ENCODE measurements around the gene MRPL47. TPM values are rescaled to one million over a fixed set of nuclear protein-coding genes. Genes with fewer than 3 reads are reported as not detected.

Gene MRPL47
- total RNA-seq, 1 donor from 2014 or later, result 47.9 TPM

GRCh38 chr3:179558742-179559364 is 45.6 kb downstream of the MRPL47 start:
- Mint-ChIP-seq H3K27ac (no peak overlapping the region), H3K9me3 (no peaks in the 10 kb centered on the region), H3K36me3 (no peaks in the 10 kb centered on the region), H3K27me3 (no peaks in the 10 kb centered on the region), H3K4me1 (ENCODE audit: unreplicated experiment) (peaks cover 14% of the 10 kb centered on the region), H3K4me3 (no peak overlapping the region)
- TF ChIP-seq, protein P1, sequence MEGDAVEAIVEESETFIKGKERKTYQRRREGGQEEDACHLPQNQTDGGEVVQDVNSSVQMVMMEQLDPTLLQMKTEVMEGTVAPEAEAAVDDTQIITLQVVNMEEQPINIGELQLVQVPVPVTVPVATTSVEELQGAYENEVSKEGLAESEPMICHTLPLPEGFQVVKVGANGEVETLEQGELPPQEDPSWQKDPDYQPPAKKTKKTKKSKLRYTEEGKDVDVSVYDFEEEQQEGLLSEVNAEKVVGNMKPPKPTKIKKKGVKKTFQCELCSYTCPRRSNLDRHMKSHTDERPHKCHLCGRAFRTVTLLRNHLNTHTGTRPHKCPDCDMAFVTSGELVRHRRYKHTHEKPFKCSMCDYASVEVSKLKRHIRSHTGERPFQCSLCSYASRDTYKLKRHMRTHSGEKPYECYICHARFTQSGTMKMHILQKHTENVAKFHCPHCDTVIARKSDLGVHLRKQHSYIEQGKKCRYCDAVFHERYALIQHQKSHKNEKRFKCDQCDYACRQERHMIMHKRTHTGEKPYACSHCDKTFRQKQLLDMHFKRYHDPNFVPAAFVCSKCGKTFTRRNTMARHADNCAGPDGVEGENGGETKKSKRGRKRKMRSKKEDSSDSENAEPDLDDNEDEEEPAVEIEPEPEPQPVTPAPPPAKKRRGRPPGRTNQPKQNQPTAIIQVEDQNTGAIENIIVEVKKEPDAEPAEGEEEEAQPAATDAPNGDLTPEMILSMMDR (conservative IDR thresholded peaks at IDR 0.05), result peak; percentile 89
- DNase-seq (ENCODE audit: extremely low spot score, unreplicated experiment), result no peak

GRCh38 chr3:179551349-179552105 is 52.9 kb downstream of the MRPL47 start:
- H3K36me3 Mint-ChIP-seq, result no peaks in the 10 kb centered on the region
- no peaks in the 10 kb centered on the region for H3K4me1 Mint-ChIP-seq (ENCODE audit: unreplicated experiment)
- H3K9me3 Mint-ChIP-seq, result no peaks in the 10 kb centered on the region
- no peak overlapping the region for H3K27ac Mint-ChIP-seq
- TF ChIP-seq, protein P1 (conservative IDR thresholded peaks at IDR 0.05), result no peak
- no peak for DNase-seq (ENCODE audit: extremely low spot score, unreplicated experiment)
- no peaks in the 10 kb centered on the region for H3K27me3 Mint-ChIP-seq
- H3K4me3 Mint-ChIP-seq, result no peak overlapping the region

GRCh38 chr3:179546814-179547241 is 57.6 kb downstream of the MRPL47 start:
- DNase-seq (ENCODE audit: extremely low spot score, unreplicated experiment), result no peak
- no peaks in the 10 kb centered on the region for H3K36me3 Mint-ChIP-seq
- no peaks in the 10 kb centered on the region for H3K27me3 Mint-ChIP-seq
- H3K4me1 Mint-ChIP-seq (ENCODE audit: unreplicated experiment), result no peaks in the 10 kb centered on the region
- no peaks in the 10 kb centered on the region for H3K9me3 Mint-ChIP-seq
- H3K4me3 Mint-ChIP-seq, result no peak overlapping the region
- no peak overlapping the region for H3K27ac Mint-ChIP-seq
- TF ChIP-seq, protein P1 (conservative IDR thresholded peaks at IDR 0.05), result no peak

DNA sequence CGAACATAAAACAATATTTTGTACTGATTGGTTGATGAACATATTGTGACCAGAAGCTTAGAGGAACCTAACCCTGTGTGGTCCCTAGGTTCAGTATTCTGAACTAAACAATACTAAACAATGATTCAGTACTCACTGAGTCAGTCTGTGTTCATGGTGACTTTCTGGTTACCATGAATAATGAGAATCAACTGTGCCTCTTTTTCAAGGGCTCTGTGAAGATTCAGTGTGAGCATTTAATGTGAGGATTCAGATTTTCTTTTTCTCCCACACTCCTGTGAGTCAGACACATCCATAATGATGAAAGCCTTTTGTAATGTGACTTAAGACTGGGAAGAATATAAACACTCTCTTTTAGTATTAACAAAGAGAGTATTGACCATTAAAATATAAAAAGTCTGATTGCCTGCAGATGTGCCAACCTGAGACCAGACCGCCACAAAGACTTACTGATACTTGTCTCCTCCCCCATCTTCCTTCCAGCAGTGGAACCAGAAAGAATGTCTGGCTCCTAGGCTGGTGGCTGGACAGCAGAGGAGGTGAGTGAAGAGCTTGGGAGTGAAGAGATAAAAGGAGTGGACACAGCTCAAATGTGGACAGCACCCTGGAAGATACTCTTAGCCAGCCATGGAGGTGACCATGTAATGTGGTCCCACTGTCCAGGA is 59.3 kb downstream of the MRPL47 start:
- TF ChIP-seq, protein P1 (conservative IDR thresholded peaks at IDR 0.05), result no peak
- no peak overlapping the region for H3K27ac Mint-ChIP-seq
- H3K36me3 Mint-ChIP-seq, result no peaks in the 10 kb centered on the region
- H3K4me1 Mint-ChIP-seq (ENCODE audit: unreplicated experiment), result no peaks in the 10 kb centered on the region
- no peak for DNase-seq (ENCODE audit: extremely low spot score, unreplicated experiment)
- H3K9me3 Mint-ChIP-seq, result no peaks in the 10 kb centered on the region
- no peaks in the 10 kb centered on the region for H3K27me3 Mint-ChIP-seq
- no peak overlapping the region for H3K4me3 Mint-ChIP-seq

GRCh38 chr3:179542375-179542774 is 62.1 kb downstream of the MRPL47 start:
- TF ChIP-seq, protein P1 (conservative IDR thresholded peaks at IDR 0.05), result no peak
- no peak overlapping the region for H3K4me3 Mint-ChIP-seq
- no peaks in the 10 kb centered on the region for H3K4me1 Mint-ChIP-seq (ENCODE audit: unreplicated experiment)
- H3K9me3 Mint-ChIP-seq, result no peaks in the 10 kb centered on the region
- H3K27ac Mint-ChIP-seq, result no peak overlapping the region
- no peak for DNase-seq (ENCODE audit: extremely low spot score, unreplicated experiment)
- H3K27me3 Mint-ChIP-seq, result no peaks in the 10 kb centered on the region
- no peaks in the 10 kb centered on the region for H3K36me3 Mint-ChIP-seq

All from type B pancreatic cell (in vitro differentiated cells).